ENCODE measurements around the gene DUSP1.
A peak's percentile ranks its signal among the peaks of the same experiment; 100 is the strongest.

Gene DUSP1

GRCh38 chr5:172777881-172778814, 7.2 kb upstream of the DUSP1 start:
- no peak for DNase-seq

GRCh38 chr5:172776235-172776594, 5.2 kb upstream of the DUSP1 start:
- DNase-seq, result no peak

GRCh38 chr5:172775326-172776234, 4.6 kb upstream of the DUSP1 start:
- DNase-seq, result no peak

GRCh38 chr5:172774561-172775315, 3.7 kb upstream of the DUSP1 start:
- DNase-seq, result no peak

- DNase-seq, result no peak
Observed at GRCh38 chr5:172773481-172774469, 2.8 kb upstream of the DUSP1 start.

GRCh38 chr5:172772112-172772906, 1.3 kb upstream of the DUSP1 start:
- DNase-seq, result peak; percentile 33

- peak; percentile 33 for DNase-seq
Observed at GRCh38 chr5:172771439-172772111, 580 bp upstream of the DUSP1 start.

GRCh38 chr5:172770374-172770674, 671 bp downstream of the DUSP1 start:
- no peak for DNase-seq

GRCh38 chr5:172769616-172770373, 1.2 kb downstream of the DUSP1 start:
- no peak for DNase-seq

GRCh38 chr5:172769342-172769615, 1.7 kb downstream of the DUSP1 start:
- no peak for DNase-seq

GRCh38 chr5:172768573-172769341, 2.2 kb downstream of the DUSP1 start:
- DNase-seq, result no peak

- DNase-seq, result no peak
Observed at GRCh38 chr5:172768098-172768572, 2.9 kb downstream of the DUSP1 start.

- no peak for DNase-seq
Observed at GRCh38 chr5:172766287-172767108, 4.5 kb downstream of the DUSP1 start.

GRCh38 chr5:172765766-172766286, 5.2 kb downstream of the DUSP1 start:
- no peak for DNase-seq

GRCh38 chr5:172764861-172765765, 5.9 kb downstream of the DUSP1 start:
- peak; percentile 93 for DNase-seq

- no peak for DNase-seq
Observed at GRCh38 chr5:172763120-172763464, 7.9 kb downstream of the DUSP1 start.
